NCI-H2171 (cell line): ENCODE measurements around the gene NOL12.
"Not testable (repeated sequence)": the region's sequence is repeated elsewhere in the genome, so short reads cannot be mapped to it uniquely, and the experiment has no call there.

Experiments used
- DNase-seq: peaks from one replicate; lab custom pipeline; 2025; lab: John Stamatoyannopoulos, UW

Gene NOL12, protein sequence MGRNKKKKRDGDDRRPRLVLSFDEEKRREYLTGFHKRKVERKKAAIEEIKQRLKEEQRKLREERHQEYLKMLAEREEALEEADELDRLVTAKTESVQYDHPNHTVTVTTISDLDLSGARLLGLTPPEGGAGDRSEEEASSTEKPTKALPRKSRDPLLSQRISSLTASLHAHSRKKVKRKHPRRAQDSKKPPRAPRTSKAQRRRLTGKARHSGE

DNA sequence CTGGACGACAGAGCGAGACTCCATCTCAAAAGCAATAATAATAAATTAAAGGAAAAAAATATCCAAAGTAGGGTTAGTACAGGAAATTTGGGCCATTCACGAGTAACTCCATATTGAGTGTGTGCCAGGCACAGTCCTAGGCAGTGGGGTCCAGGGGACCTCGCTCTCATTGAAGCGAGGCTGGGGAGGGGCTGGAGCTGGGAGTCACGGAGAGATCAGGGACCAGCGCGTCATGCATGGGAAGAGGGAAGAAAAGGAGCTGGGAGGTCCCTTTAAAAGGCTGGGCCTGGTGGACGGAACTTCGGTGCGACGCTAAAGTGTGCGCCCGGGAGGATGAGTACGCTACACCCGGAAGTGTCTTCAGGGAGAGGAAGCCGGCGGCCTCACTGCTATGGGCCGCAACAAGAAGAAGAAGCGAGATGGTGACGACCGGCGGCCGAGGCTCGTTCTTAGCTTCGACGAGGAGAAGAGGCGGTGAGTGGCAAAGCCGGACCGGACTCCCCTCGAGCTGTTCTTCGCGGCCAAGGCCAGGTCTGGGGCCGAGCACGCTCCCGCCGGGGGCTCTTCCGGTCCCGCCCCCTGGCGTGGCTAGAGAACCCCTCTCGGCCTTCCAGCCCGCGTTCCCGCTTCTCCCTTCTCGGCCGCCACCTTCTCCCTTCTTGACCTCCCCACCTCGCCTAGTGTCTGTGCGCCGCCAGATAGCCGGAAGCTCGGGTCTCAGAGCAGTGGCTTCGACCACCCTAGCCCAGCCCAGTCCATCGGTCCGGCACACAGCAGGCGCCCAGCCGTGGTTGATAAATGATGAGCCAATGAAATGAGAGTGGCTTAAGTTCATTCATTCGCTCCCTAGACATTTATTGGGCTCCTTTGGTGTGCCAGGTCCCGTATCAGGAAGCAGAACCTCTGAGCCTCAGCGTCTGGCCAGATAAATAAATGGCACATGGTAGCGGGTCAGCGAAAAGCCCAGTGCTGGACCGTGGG lies at the start of gene NOL12:
Gene NOL12 (plus strand): TSS at position 342 of the 981 bp plus-strand sequence. CDS start 50 bp downstream, at position 392.
- peak; percentile 80 for DNase-seq

DNA sequence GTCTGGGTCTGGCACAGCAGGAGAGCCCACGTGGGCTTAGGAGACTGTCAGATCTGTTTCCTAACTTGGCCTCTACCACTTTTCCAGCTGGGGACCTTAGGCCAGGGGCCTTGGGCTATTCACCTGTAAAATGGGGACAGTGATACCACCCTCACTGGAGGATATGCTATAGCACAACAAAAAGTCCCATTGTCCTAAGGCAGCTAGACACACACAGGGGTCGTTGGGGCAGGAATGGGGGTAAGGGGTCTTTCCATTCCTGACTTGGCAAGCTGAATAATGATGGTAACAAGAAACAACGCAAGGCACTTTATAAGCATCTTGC lies 49.2 kb upstream of the NOL12 start:
- no peak for DNase-seq

DNA sequence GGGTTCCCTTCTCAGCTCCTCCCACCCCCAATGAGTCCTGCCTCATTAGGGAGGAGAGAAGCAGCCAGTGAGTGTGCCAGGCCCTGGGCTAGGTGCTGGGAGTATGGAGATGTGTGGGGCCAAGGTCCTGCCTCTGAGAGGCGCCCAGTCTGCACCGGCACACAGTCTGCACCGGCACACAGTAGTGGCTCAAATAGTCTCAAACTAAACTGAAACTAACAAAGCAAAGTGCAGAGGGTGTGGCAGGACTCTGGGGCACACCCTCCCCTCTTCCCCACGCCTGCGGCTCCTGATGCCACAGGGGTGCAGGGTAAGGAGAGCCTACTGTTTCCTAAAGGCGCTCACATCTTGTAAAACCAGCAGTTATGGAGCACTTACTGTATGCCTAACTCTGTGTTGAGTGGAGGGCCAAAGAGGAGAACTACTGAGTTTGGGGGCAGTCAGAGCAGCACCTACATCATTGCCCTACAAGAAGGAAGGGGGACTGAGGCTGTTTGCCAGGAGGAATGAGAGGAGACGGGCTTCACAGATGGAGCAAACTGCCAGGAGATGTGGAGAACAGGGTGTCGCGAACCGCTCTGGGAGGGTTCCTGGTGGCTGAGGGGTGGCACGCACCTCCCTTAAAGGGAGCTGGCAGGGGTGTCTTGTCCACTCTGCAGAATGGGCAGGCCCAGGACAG lies 47.6 kb upstream of the NOL12 start:
- DNase-seq = no peak

DNA sequence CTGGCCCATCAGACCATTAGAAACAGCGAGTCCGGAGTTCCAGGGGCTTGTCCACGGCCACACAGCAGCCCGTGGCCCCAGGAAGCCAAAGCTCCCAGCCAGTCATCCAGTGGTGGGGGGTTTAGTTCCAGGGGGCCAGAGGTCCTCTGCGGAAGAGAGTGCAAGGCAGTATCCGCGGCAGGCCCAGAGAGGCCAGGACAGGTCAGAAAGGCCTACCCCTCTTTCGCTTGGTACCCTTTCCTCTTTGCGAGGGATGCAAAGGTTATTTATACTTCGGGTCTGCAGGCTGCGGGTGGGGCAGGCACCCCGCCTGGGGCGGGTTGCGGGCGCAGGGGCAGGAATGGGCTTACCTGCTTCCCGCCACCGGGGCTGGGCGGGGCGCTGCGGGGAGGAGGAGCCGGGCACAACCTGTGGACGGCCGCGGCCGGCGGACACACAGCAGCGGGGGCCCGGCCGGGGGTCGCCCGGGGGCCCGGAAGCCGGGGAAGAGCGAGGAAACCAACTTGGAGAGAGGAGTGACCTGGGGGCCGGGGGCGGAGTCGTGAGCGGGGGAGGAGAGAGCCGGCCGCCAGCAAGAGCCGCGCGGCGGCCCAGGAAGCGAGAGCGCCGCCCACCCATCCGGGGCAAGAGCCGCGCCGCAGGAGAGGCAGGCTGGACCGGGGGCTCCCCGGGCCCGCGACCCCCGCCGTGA lies 46.9 kb upstream of the NOL12 start, which contains the start of gene SH3BP1:
Gene SH3BP1 (plus strand): TSS at position 600 of the 691 bp plus-strand sequence. CDS start 119 bp downstream, outside the sequence.
- peak; percentile 47 for DNase-seq

DNA sequence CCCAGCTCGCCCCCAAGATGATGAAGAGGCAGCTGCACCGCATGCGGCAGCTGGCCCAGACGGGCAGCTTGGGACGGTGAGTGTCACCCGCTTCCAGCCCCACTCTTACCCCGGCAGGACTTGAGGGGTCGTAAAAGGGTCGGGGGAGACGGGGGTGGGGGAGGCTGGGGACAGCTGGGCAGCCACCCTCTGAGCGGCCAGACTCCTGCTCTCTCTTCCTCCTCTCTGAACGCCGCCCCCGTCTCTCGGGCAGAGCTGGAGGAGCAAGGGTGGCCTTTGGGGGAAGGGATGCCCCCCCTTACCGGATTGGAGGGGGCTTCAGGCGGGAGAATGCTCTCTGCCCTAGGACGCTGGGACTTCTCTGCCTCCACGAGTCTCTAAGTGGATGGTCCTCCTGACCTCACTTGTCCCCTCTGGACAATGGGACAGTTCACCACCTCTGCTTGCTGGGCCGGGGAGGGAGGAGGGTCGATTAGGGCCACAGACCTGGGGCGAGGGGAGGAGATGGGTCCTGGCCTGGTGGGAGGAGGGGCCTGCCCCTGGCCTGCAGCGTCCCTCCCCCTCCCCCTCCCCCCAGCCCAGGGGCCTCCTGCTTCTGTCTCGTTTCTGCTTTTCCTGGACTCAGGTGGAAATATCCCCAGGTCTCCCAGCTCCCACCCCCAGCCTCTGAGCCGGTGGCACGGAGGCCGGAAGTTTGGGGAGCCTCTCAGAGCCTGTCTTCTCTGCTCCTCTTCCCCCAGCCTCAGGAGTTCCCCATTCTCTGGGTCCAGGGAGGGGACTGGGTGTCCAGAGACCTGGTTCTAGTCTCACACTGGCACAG lies 46.2 kb upstream of the NOL12 start:
- no peak for DNase-seq

DNA sequence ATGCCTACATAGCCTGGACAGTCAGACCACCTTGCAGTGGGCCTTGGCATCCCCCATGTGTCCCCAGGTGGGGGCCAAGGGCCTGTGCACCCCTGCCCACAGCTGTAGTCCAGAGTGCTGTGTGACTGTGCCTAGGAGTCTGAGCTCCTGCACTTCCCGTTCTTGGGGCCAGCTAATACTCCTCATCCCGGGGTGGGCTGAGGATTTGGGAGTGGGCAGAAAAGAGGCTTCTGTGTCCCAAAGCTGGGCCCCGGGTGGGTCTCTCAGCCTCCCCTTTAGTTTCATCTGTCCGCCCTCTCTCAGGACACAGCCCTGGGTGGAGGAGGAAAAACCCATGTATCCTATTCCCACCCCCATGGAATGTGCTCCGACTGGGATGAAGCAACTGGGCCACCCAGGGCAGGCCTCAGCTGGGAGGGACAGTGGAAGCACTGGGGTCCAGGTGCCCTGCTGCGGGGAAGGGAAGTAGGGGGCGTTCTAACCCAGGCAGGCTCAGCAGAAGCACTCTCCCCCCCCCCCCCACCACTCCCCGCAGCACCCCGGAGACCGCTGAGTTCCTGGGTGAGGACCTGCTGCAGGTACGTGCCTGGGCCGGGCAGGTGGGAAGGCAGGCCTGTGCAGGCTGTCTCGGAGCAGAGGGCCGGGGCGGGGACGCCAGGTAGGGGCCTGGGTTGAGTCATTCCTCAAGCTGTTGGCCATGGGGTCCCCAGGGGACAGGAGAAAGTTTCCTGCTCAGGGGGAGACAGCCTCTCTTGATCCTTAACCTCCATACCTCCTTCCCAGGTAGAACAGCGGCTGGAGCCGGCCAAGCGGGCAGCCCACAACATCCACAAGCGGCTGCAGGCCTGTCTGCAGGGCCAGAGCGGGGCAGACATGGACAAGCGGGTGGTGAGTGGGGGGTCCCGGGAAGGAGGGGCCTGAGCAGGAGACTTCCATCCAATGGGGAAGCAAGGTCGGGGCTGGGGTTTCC lies 45.3 kb upstream of the NOL12 start:
- peak; percentile 69 for DNase-seq

DNA sequence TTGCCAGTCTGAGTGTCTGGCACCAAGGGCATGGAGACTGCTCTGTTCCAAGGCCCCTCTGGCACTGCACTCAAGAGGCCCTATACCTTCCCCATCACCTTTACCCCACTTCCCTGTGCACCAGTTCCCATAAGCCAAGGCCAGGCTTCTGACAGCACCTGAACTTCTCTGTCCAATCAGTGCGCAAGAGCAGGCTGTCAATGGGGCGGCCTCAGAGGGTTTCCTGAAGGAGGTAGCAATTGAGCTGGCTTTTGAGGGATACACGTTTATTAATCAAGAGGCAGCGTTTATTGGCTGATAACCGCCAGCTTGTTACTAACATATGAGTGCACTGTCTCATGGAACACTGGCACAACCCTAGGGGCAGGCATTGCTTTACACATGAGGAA lies 44.6 kb upstream of the NOL12 start:
- no peak for DNase-seq

DNA sequence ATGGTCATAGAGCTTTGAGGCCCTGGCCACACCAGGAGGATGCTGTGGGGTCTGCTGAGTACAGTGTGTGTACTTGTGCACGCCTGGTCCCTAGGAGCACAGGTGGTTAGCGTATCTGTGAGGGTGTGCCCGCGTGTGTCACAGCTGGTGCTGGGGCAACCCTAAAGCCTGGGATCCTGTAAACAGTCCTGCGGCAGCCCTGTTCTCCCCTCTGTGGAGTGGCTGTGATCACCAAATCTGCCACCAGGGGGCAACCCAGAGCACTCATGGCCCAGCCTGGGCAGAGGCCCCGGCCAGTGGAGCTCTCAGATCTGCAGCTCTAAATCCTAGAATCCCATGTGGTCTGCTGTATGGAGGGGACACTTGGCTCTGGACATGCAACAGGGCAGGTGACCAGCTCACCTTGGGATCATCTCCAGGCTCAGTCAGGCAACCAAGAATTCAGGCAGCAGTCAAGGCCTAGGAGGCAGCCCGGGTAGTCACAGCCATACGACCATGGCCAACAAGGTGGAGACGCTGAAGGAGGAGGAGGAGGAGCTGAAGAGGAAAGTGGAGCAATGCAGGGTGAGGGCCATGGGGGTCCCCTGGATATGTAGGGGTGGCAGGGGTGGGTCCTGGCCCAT lies 42.8 kb upstream of the NOL12 start:
- peak; percentile 43 for DNase-seq

DNA sequence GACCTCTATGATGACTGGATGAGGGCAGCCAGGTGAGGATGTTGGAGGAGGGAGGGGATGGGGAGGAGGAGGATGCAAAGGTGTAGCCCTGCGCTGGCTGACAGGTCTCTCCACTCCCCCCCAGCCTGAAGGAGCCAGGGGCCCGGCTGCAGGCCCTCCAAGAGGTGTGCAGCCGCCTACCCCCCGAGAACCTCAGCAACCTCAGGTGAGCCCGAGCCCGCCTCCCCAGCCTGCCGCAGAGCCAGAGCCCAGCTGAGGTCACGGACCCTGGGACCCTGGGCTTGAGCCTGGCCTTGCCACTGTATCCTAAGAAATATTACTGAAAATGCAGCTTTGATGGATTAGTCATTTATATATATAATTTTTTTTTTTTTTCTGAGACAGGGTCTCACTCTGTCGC lies 38.8 kb upstream of the NOL12 start:
- no peak for DNase-seq

DNA sequence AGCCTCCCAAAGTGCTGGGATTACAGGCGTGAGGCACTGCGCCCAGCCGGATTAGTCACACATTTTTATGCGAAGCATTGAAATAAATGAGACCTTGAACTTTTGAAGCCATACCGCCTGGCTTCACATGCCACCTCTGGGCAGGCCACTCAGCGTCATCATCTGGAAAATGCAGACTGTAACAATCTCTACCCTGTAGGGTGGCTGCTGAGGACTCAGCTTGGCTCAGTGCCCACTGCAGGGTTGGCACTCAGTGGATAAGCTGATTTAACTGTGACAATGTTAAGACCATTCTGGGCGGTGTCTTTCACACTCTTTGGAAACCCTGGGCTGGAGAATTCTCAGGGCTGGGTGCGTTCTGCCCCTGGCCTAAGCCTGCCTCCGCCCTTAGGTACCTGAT lies 38.2 kb upstream of the NOL12 start:
- no peak for DNase-seq

DNA sequence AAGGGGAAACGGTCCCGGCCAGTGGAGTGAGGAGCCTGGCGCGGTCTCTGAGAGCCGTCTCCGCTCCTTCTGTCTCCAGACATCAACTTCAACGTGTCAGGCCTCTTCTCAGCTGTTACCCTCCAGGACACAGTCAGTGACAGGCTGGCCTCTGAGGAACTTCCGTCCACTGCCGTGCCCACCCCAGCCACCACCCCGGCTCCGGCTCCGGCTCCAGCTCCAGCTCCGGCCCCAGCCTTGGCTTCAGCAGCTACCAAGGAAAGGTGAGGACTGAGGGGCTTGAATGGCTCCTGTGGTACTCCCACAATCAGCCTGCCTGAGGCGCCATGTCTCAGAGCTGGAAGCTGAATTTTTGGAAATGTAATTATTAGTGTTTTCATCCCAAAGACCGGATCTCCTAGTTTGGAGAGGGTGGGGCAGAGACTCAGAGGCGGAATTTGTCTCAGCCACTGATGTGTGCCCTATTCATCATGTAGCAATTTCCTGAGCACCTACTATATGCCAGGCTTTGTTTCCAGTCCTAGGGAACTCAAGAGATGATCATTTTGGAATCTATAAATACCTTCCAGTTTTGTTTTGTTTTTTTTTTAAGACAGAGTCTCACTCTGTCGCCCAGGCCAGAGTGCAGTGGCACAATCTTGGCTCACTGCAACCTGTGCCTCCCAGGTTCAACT lies 35.5 kb upstream of the NOL12 start:
- DNase-seq = no peak

DNA sequence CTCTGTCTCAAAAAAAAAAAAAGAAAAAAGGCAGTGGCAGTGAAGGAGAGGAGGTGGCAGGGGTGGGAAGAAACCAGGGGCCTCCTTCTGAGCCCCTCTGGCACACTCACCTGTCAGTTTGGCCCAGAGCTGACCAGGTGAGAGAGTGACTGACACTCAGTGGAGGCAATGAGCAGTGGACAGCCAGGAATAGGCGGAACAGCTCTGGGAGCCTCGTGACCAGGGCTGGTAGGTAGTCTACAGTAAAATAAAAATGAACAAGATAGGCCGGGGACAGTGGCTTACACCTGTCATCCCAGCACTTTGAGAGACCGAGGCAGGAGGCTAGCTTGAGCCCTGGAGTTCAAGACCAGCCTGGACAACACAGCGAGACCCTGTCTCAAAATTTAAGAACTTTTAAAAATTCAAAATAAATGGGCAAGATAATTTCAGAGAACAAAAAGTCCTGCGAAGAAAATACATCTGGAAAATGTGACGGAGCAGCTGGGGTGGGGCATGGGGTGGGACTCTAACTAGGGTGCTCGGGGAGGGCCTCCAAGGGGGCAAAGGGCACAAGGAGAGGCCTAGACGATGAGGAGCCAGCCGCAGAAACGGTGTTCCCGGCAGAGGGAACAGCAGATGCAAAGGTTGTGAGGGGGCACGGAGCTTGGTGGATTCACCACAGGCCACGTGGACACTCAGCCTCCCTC lies 31.4 kb upstream of the NOL12 start:
- no peak for DNase-seq

DNA sequence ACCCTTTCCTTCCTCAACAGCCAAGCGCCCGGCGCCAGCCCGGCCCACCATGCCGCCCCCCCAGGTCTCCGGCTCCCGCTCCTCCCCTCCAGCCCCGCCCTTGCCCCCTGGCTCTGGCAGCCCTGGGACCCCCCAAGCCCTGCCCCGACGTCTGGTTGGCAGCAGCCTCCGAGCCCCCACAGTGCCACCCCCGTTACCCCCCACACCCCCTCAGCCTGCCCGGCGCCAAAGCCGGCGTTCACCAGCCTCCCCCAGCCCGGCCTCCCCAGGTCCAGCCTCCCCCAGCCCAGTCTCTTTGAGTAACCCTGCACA lies 30.9 kb upstream of the NOL12 start:
- no peak for DNase-seq

DNA sequence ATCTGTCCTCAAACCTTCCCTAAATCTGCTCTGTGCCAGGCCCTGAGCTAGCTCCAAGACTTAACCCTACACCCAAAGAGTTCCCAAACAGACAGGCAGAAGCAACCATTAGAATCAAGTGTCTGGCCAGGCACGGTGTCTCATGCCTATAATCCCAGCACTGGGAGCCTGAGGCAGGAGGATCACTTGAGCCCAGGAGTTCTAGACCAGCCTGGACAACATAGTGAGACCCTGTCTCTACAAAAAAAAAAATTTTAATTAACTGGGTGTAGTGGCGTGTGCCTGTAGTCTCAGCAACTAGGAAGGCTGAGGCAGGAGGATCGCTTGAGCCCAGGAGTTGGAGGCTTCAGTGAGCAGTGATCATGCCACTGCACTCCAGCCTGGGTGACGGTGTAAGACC lies 29.6 kb upstream of the NOL12 start:
- DNase-seq = not testable (repeated sequence)

DNA sequence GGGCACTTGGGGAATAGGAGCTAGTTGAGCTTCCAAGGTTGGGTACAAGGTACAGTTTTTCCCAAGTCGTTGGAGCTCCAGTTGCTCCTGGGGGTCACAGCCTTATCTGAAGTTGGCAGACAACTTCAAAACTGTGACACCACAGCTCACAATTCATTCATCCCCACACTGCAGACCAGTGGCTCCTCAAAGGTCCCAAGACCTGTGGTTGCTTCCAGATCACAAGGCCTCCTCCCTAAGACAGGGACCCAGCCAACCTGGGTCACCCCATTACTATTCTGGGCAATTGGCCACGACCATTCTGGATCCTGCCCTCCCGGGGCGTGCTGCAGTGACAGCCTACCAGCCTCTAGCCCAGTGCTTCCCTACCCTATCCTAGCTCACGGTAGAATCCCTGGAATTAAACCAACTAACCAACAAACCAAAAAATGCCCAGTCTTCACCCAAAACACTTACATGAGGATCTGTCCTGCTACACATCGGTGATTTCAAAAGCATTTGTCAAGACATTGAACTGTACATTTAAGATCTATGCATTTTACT lies 28.5 kb upstream of the NOL12 start:
- DNase-seq = no peak

DNA sequence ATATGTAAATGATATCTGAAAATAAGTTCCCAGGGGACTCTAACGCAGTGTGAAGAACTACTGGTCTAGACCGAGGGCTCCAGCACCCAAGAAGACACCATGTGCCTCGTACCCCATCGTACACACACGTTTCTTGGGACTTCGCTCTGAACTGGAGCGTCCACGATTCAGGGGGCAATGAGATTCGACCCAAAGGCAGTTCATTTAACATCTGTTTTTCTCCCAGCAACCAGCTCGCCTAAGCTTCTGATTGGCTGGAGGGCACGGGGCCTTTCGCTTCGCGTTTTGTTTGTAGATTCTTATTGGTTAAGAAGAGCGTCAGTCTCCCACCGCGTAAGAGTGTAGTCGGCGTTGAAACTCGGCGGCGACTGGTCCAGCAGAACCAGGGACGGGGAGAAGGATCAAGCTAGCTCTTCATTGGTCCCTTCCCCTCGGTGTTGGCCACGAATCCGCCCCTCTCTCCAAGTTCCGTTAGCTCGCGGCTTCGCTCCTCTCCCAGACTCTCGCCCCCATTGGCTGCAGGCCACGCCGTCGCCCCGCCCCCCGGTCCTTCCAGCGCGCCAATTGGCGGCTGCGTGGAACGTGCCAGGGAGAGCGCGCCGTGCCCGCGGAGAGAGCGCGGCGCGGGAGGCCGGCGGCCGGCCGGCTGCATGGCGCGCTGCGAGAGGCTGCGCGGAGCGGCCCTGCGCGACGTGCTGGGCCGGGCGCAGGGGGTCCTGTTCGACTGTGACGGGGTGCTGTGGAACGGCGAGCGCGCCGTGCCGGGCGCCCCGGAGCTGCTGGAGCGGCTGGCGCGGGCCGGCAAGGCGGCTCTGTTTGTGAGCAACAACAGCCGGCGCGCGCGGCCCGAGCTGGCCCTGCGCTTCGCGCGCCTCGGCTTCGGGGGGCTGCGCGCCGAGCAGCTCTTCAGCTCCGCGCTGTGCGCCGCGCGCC lies 27.7 kb upstream of the NOL12 start, which contains the start of gene PDXP:
Gene PDXP (plus strand): TSS at position 591 of the 933 bp plus-strand sequence. CDS start 60 bp downstream, at position 651.
- peak; percentile 99 for DNase-seq
